Duodenal mucosa (tissue), 2 donors: Measurements from ENCODE around the gene SLC4A7.
A peak's percentile ranks its signal among the peaks of the same experiment; 100 is the strongest.

ENCODE experiments used
- H3K27ac ChIP-seq: one replicate; pipeline ENCODE4 v1.7.0; 2013; ENCODE audit warnings: low read depth, low read length
- H3K27me3 ChIP-seq, 2 donors: one replicate each; pipeline ENCODE4 v1.7.0; 2013; ENCODE audit warnings: low read length in 2 of 2, control low read depth in 1 of 2; ENCODE audit not compliant: insufficient read depth in 2 of 2, control insufficient read depth in 1 of 2
- H3K36me3 ChIP-seq, 2 donors: one replicate each; pipeline ENCODE4 v1.7.0; 2013; ENCODE audit warnings: low read length in 2 of 2, control low read depth in 1 of 2; ENCODE audit not compliant: insufficient read depth in 2 of 2, control insufficient read depth in 1 of 2
- H3K4me1 ChIP-seq, 2 donors: one replicate each; pipeline ENCODE4 v1.7.0; 2013; ENCODE audit warnings: low read length in 2 of 2, control low read depth in 1 of 2; ENCODE audit not compliant: insufficient read depth in 2 of 2, control insufficient read depth in 1 of 2
- H3K4me3 ChIP-seq, 2 donors: one replicate each; pipeline ENCODE4 v1.7.0; 2013; ENCODE audit warnings: low read length in 2 of 2, low read depth in 1 of 2
- H3K9ac ChIP-seq, 2 donors: one replicate each; pipeline ENCODE4 v1.7.0; 2013; ENCODE audit warnings: low read length in 2 of 2, low read depth in 1 of 2
- H3K9me3 ChIP-seq, 2 donors: one replicate each; pipeline ENCODE4 v1.7.0; 2013; ENCODE audit warnings: low read length in 2 of 2, control low read depth in 1 of 2; ENCODE audit not compliant: control insufficient read depth in 1 of 2

The SLC4A7 gene

DNA sequence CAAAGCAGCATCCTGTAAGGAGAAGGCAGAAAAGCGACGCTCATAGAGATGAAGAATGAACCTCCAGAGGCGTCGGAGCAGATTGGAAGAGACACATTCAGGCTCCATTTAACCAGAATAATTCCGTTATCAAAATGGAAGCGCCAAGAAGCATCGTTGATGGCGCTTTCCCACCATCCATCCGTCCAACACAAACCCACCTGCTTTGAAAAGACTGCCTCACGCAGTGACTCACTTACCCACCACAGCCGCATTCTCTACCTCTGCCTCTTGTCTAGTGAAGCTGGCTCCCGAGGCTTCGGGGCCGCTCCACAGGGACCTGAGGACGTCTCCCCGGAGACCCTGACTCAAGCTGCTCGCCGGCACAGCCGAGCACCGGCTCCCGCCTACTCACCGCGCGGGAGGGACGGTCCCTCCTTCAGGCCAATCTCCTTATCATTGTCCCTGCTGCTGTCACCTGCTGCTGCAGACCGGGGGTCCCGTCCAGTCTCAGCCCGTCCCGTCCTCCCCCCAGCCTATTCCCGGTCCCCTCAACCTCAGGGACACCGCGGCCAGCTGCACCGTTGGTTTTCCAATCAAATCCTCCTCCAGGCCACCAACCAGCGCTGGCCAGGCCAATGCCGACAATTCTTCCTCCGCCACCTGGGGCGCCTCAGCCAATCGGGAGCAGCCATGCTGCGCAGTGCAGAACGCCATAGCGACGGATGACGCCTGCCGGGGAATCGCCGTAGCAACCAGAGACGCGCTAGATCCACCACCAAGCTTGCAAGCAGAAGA, 115.2 kb downstream of the SLC4A7 start, which contains the start of gene NEK10:
Gene NEK10, minus strand, starts transcription at position 553 of the 777 bp plus-strand sequence. CDS start 16,501 bp downstream, outside the sequence.
- Histone ChIP-seq H3K9ac (peak within 1 kb of the TSS; percentile 10 to 58), H3K9me3 (no peaks in the 10 kb centered on the region), H3K27me3 (no peaks in the 10 kb centered on the region), H3K4me3 (peak within 1 kb of the TSS; percentile 75 to 89), H3K4me1 (peaks cover 3 to 7% of the 10 kb centered on the region in 2 donors), H3K27ac (no peak within 1 kb of the TSS), H3K36me3 (no peaks in the 10 kb centered on the region)

DNA sequence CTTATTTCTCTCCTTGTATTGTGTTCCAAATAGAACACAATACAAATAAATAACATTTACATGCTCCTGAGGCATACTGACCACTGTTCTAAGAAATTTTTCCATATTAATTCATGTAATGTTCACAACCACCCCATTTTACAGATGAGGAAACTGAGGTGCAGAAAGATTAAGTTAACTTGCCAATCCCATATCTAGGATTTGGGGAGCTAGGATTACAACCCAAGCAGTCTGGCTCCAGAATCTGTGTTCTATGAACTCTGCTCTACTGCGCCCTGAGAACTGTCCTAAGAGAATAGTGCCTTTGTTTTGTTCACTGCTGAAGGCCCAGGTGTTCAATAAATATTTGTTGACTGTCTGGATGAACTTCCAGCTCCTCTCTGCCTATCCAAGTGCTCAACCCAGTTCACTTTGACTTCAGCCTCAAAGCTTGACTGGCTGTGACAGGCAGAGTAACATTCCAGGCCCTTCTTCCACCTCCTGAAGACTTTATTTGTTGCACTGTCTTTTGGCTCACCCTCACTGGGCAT, 118.1 kb downstream of the SLC4A7 start:
- no peak overlapping the region for H3K27ac ChIP-seq
- no peaks in the 10 kb centered on the region for H3K9me3 ChIP-seq
- H3K4me1 ChIP-seq = peaks cover 4 to 7% of the 10 kb centered on the region in 2 donors
- H3K9ac ChIP-seq = no peak overlapping the region
- H3K4me3 ChIP-seq = no peak overlapping the region
- no peaks in the 10 kb centered on the region for H3K36me3 ChIP-seq
- H3K27me3 ChIP-seq = no peaks in the 10 kb centered on the region

DNA sequence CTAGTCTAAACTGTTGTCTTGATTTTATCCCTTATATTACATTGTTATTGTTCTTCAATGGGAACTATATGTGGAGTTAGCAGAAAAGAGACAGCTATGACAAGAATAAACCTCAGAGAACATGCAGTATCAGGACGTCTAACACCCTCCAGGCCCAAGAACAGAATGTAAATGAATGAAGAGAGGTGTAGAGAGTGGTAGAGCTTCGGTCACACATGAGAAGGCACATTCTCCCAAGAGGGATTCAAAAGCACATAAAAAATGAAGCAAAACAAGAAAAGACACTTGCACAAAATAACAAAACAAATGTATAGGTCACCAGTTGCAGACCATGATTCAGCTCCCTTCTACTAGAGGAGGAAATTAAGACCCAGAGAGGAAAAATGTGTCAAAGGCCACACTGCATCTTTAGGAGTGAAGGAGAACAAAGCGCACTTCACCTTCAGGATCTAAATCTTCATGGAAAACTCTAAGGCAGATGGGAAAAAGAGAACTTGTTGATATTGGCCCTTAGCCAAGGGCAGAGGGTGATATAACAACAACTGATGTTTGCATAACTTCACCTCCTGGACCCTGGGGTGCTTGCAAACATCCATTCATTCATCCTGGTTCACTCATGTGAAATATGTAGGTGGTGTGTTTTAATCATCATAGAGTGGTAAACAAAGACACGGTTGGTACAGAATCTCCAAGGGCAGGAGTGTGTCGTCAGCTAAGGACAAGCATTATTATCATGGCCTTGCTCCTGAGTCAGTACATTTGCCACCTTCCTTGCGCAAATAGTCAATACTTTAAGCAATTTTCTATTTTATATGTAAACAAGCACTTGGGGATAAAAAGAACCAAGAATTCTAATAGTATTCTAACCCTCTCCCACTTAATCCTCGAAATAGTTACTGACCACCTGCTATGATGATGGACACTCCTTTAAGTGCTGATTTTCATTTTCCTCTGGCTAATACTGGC, 123.8 kb downstream of the SLC4A7 start:
- Histone ChIP-seq H3K4me3 (no peak overlapping the region), H3K9ac (no peak overlapping the region), H3K36me3 (no peaks in the 10 kb centered on the region), H3K4me1 (peaks cover 18 to 33% of the 10 kb centered on the region in 2 donors), H3K27me3 (no peaks in the 10 kb centered on the region), H3K27ac (no peak overlapping the region), H3K9me3 (no peaks in the 10 kb centered on the region)

DNA sequence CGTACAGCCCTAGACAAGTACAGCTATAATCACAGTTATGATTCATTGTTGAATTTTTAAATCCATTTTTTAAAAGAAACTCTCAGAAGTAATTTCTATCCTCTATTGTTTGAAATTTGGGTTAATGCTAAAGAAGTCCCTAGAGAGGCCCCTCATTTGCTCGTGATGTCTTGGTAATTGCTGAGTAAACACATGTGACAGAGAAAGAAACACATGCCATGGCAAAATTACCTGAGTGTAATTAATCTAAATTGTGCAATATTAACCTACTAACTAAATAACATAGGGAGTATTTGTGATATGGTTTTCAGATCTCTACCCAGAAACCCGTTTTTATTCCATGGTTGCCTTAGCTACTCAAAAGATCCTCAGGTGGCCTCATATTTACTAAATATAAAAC, 125.8 kb downstream of the SLC4A7 start:
- Histone ChIP-seq H3K9me3 (no peaks in the 10 kb centered on the region), H3K27ac (no peak overlapping the region), H3K4me3 (no peak overlapping the region)

GRCh38 chr3:27357665-27358258, 126.4 kb downstream of the SLC4A7 start:
- Histone ChIP-seq H3K4me3 (no peak overlapping the region), H3K9ac (no peak overlapping the region), H3K27me3 (no peaks in the 10 kb centered on the region), H3K9me3 (no peaks in the 10 kb centered on the region), H3K36me3 (no peaks in the 10 kb centered on the region), H3K4me1 (peaks cover 18 to 35% of the 10 kb centered on the region in 2 donors), H3K27ac (no peak overlapping the region)

More for the DNA sequence above, 125.8 kb downstream of the SLC4A7 start:
- Histone ChIP-seq H3K9ac (no peak overlapping the region), H3K4me1 (peaks cover 18 to 35% of the 10 kb centered on the region in 2 donors), H3K36me3 (no peaks in the 10 kb centered on the region), H3K27me3 (no peaks in the 10 kb centered on the region)

DNA sequence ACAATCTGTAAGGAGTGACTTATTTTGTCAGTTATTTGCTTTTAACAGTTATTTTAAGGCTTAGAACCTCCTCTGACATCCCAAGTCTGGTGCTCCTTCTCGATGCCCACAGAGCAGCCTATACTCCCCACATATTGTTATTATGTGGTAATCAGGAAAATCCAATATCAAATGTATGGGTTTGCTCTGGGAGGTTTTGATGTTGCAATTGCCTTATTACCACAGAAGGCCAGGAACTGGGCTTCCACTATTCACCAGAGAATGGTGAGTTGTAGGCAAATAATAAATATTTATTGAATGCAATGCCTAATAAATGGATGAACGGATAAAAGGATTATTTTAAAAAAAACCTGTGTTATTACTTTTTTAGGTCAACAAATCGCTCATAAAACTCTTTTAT, 127.2 kb downstream of the SLC4A7 start:
- H3K9me3 ChIP-seq = no peaks in the 10 kb centered on the region
- H3K36me3 ChIP-seq = no peaks in the 10 kb centered on the region
- H3K9ac ChIP-seq = no peak overlapping the region
- H3K4me3 ChIP-seq = no peak overlapping the region
- H3K27ac ChIP-seq = no peak overlapping the region
- H3K27me3 ChIP-seq = no peaks in the 10 kb centered on the region
- H3K4me1 ChIP-seq = peaks cover 18 to 35% of the 10 kb centered on the region in 2 donors

- no peaks in the 10 kb centered on the region for H3K36me3 ChIP-seq
- peaks cover 4 to 20% of the 10 kb centered on the region in 2 donors for H3K4me1 ChIP-seq
- no peaks in the 10 kb centered on the region for H3K27me3 ChIP-seq
- H3K9me3 ChIP-seq = no peaks in the 10 kb centered on the region
- no peak overlapping the region for H3K9ac ChIP-seq
- H3K27ac ChIP-seq = no peak overlapping the region
- no peak overlapping the region for H3K4me3 ChIP-seq
Measured at GRCh38 chr3:27354588-27355203, 129.5 kb downstream of the SLC4A7 start.

- peaks cover 0 to 14% of the 10 kb centered on the region in 2 donors for H3K4me1 ChIP-seq
- no peaks in the 10 kb centered on the region for H3K36me3 ChIP-seq
- H3K27ac ChIP-seq = no peak overlapping the region
- H3K9me3 ChIP-seq = no peaks in the 10 kb centered on the region
- H3K4me3 ChIP-seq = no peak overlapping the region
- H3K9ac ChIP-seq = no peak overlapping the region
- H3K27me3 ChIP-seq = no peaks in the 10 kb centered on the region
Measured at GRCh38 chr3:27354161-27354560, 130.0 kb downstream of the SLC4A7 start.

DNA sequence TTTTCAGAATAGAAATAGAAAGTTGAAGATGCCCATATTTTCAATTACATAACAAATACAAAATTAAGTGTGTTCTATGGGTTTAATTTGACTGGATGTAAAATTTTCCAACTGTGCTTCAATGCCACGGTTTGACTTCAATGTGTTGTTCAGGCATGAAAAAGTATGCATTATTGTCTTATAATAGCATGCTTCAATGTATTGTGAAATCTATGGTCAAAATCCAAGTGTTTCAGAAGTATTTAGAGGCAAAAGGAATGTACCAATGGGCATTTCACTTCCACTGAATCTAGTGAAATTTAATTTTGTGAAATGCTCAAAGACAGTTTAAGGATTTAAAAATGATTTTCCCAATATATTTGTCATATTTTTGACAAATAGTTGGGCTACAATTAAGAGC, 131.0 kb downstream of the SLC4A7 start:
- H3K9ac ChIP-seq = no peak overlapping the region
- H3K36me3 ChIP-seq = no peaks in the 10 kb centered on the region
- no peak overlapping the region for H3K4me3 ChIP-seq
- H3K9me3 ChIP-seq = no peaks in the 10 kb centered on the region
- no peaks in the 10 kb centered on the region for H3K27me3 ChIP-seq
- no peak overlapping the region for H3K27ac ChIP-seq
- peaks cover 0 to 8% of the 10 kb centered on the region in 2 donors for H3K4me1 ChIP-seq
